H9 (cell line): ENCODE measurements around the gene RBM19. TPM values are rescaled to one million over a fixed set of nuclear protein-coding genes. Genes with fewer than 3 reads are reported as not detected.

ENCODE experiments used
- DNase-seq: peaks from one replicate; pipeline ENCODE4 v3.0.0-alpha.2; 2017
- H2AFZ ChIP-seq: one replicate; pipeline ENCODE4 v1.6.1; 2013; ENCODE audit warnings: mild to moderate bottlenecking, low read length, control low read depth, moderate library complexity
- H2AK5ac ChIP-seq: 2 replicates; pipeline ENCODE4 v1.6.1; 2013; ENCODE audit warnings: low read length, control low read depth, mixed read lengths; ENCODE audit not compliant: insufficient read length
- H2BK120ac ChIP-seq: one replicate; pipeline ENCODE4 v1.6.1; 2013; ENCODE audit warnings: low read depth, mild to moderate bottlenecking, low read length, control low read depth, inconsistent platforms; ENCODE audit not compliant: poor library complexity, severe bottlenecking
- H2BK12ac ChIP-seq: 2 replicates; pipeline ENCODE4 v1.6.1; 2013; ENCODE audit warnings: low read length, control low read depth, mixed read lengths, low read depth; ENCODE audit not compliant: insufficient read length
- H2BK15ac ChIP-seq: 2 replicates; pipeline ENCODE4 v1.6.1; 2013; ENCODE audit warnings: low read depth, low read length, control low read depth
- H2BK20ac ChIP-seq: one replicate; pipeline ENCODE4 v1.6.1; 2013; ENCODE audit warnings: low read depth, mild to moderate bottlenecking, low read length, control low read depth, inconsistent platforms; ENCODE audit not compliant: poor library complexity, severe bottlenecking
- H2BK5ac ChIP-seq: 2 replicates; pipeline ENCODE4 v1.6.1; 2013; ENCODE audit warnings: low read length, control low read depth, mixed read lengths; ENCODE audit not compliant: insufficient read length
- H3K14ac ChIP-seq: 2 replicates; pipeline ENCODE4 v1.6.1; 2013; ENCODE audit warnings: low read length, control low read depth; ENCODE audit not compliant: insufficient read depth
- H3K18ac ChIP-seq: 2 replicates; pipeline ENCODE4 v1.6.1; 2013; ENCODE audit warnings: low read depth, mild to moderate bottlenecking, mixed read lengths, low read length, control low read depth; ENCODE audit not compliant: insufficient read length
- H3K23ac ChIP-seq: 2 replicates; pipeline ENCODE4 v1.6.1; 2013; ENCODE audit warnings: low read length, control low read depth, mixed read lengths, low read depth; ENCODE audit not compliant: insufficient read length
- H3K23me2 ChIP-seq: 2 replicates; pipeline ENCODE4 v1.6.1; 2013; ENCODE audit warnings: low read depth, mild to moderate bottlenecking, mixed read lengths, low read length, control low read depth; ENCODE audit not compliant: insufficient read length, poor library complexity, severe bottlenecking
- H3K27ac ChIP-seq: 2 replicates; pipeline ENCODE4 v1.5.1; 2013; ENCODE audit warnings: low read length, control low read depth, mixed read lengths, low read depth; ENCODE audit not compliant: insufficient read length
- H3K27me3 ChIP-seq: 2 replicates; pipeline ENCODE4 v1.6.1; 2013; ENCODE audit warnings: low read length, control low read depth, inconsistent platforms; ENCODE audit not compliant: insufficient read depth
- H3K4ac ChIP-seq: 2 replicates; pipeline ENCODE4 v1.6.1; 2013; ENCODE audit warnings: low read depth, mild to moderate bottlenecking, control low read depth, inconsistent platforms, low read length, moderate library complexity
- H3K4me1 ChIP-seq: 2 replicates; pipeline ENCODE4 v1.6.1; 2013; ENCODE audit warnings: low read length, control low read depth, inconsistent platforms; ENCODE audit not compliant: insufficient read depth
- H3K4me2 ChIP-seq: 2 replicates; pipeline ENCODE4 v1.6.1; 2013; ENCODE audit warnings: low read length, control low read depth, mixed read lengths; ENCODE audit not compliant: insufficient read length, insufficient read depth
- H3K56ac ChIP-seq: 2 replicates; pipeline ENCODE4 v1.6.1; 2013; ENCODE audit warnings: low read depth, mild to moderate bottlenecking, mixed read lengths, low read length, control low read depth; ENCODE audit not compliant: insufficient read length
- H3K79me1 ChIP-seq: 2 replicates; pipeline ENCODE4 v1.6.1; 2013; ENCODE audit warnings: low read depth, mild to moderate bottlenecking, moderate library complexity, low read length, control low read depth, inconsistent platforms; ENCODE audit not compliant: insufficient read depth, poor library complexity, severe bottlenecking
- H3K79me2 ChIP-seq: 2 replicates; pipeline ENCODE4 v1.6.1; 2013; ENCODE audit warnings: low read length, control low read depth, inconsistent platforms; ENCODE audit not compliant: insufficient read depth
- H3K9ac ChIP-seq: 2 replicates; pipeline ENCODE4 v1.6.1; 2013; ENCODE audit warnings: low read length, control low read depth, mixed read lengths; ENCODE audit not compliant: insufficient read length; ENCODE audit errors: extremely low read depth
- H3K9me3 ChIP-seq: one replicate; pipeline ENCODE4 v1.6.1; 2013; ENCODE audit warnings: low read depth, low read length, inconsistent platforms; ENCODE audit not compliant: control insufficient read depth
- H3T11ph ChIP-seq: one replicate; pipeline ENCODE4 v1.6.1; 2013; ENCODE audit warnings: mild to moderate bottlenecking, low read length, control low read depth, inconsistent platforms
- H4K20me1 ChIP-seq: one replicate; pipeline ENCODE4 v1.6.1; 2013; ENCODE audit not compliant: control insufficient read depth, insufficient read length, insufficient read depth
- H4K5ac ChIP-seq: 2 replicates; pipeline ENCODE4 v1.6.1; 2013; ENCODE audit warnings: low read depth, mild to moderate bottlenecking, mixed read lengths, low read length, control low read depth; ENCODE audit not compliant: insufficient read length
- H4K8ac ChIP-seq: replicated peaks from 2 replicates; pipeline ENCODE4 v1.6.1; 2013; ENCODE audit warnings: low read length, control low read depth, mixed read lengths, low read depth; ENCODE audit not compliant: insufficient read length
- H4K91ac ChIP-seq: 2 replicates; pipeline ENCODE4 v1.6.1; 2013; ENCODE audit warnings: low read depth, mild to moderate bottlenecking, moderate library complexity, mixed read lengths, low read length, control low read depth; ENCODE audit not compliant: insufficient read length
- H3K27ac Mint-ChIP-seq, 3 experiments: 2 replicates in 2 of 3; 3 replicates in 1 of 3; pipeline ENCODE4 v1.8.0; 2020 to 2021; ENCODE audit warnings: mixed read lengths in 3 of 3, mild to moderate bottlenecking in 1 of 3, moderate library complexity in 1 of 3
- H3K27me3 Mint-ChIP-seq: 2 replicates; pipeline ENCODE4 v1.8.0; 2021; ENCODE audit warnings: low read depth, mild to moderate bottlenecking, moderate library complexity, mixed read lengths
- H3K36me3 Mint-ChIP-seq, 3 experiments: 2 replicates in 2 of 3; 3 replicates in 1 of 3; pipeline ENCODE4 v1.8.0; 2020 to 2021; ENCODE audit warnings: low read depth in 3 of 3, mixed read lengths in 3 of 3; ENCODE audit not compliant: insufficient read depth in 1 of 3
- H3K4me1 Mint-ChIP-seq, 2 experiments: 2 replicates each; pipeline ENCODE4 v1.8.0; 2020; ENCODE audit warnings: mixed read lengths in 2 of 2
- H3K4me3 Mint-ChIP-seq, 2 experiments: 2 replicates in 1 of 2; 3 replicates in 1 of 2; pipeline ENCODE4 v1.8.0; 2020 to 2021; ENCODE audit warnings: mild to moderate bottlenecking in 2 of 2, mixed read lengths in 2 of 2, moderate library complexity in 1 of 2
- H3K9me3 Mint-ChIP-seq, 2 experiments: 2 replicates in 1 of 2; 3 replicates in 1 of 2; pipeline ENCODE4 v1.8.0; 2020; ENCODE audit warnings: mild to moderate bottlenecking in 2 of 2, mixed read lengths in 2 of 2, moderate library complexity in 1 of 2
- CTCF ChIP-seq: fragments of 200-600 bp; sonication (generic); conservative IDR thresholded peaks from 3 replicates; pipeline ENCODE4 v1.8.0; 2021; ENCODE audit warnings: antibody characterized with exemption, mild to moderate bottlenecking
- WGBS: extraction: QIAGEN DNeasy Blood & Tissue Kit; methylation state at CpG from one replicate; pipeline ENCODE4 v1.1.7; 2013; ENCODE audit warnings: missing lambda C conversion rate, low lambda C conversion rate, mixed read lengths; ENCODE audit not compliant: insufficient read length; ENCODE audit errors: extremely low coverage; 5-methylcytosine and 5-hydroxymethylcytosine counted together
- total RNA-seq: library from RNA; stranded (reverse); gene quantifications from 2 replicates; pipeline ENCODE4 v1.2.1, GENCODE V29; 2021

Gene RBM19
- total RNA-seq, 1 experiment from 2014 or later = 32.2 TPM

GRCh38 chr12:113988976-113989375 is 22.9 kb upstream of the RBM19 start:
- Histone ChIP-seq H2BK5ac (no peak overlapping the region), H2BK15ac (no peak overlapping the region), H3K23me2 (no peaks in the 10 kb centered on the region), H3K79me2 (no peaks in the 10 kb centered on the region), H4K20me1 (no peaks in the 10 kb centered on the region), H3K4me2 (no peak overlapping the region), H3K9me3 (no peaks in the 10 kb centered on the region), H2BK120ac (no peak overlapping the region), H2BK20ac (no peak overlapping the region), H3K4me1 (no peaks in the 10 kb centered on the region), H3K4ac (no peak overlapping the region), H3T11ph (no peak overlapping the region), H3K27me3 (no peaks in the 10 kb centered on the region), H3K18ac (no peak overlapping the region), H3K14ac (no peak overlapping the region), H3K9ac (no peak overlapping the region), H3K23ac (no peak overlapping the region), H4K8ac (no peak overlapping the region), H3K79me1 (no peaks in the 10 kb centered on the region), H2AK5ac (no peak overlapping the region), H3K27ac (no peak overlapping the region), H3K56ac (no peak overlapping the region), H4K5ac (no peak overlapping the region), H2BK12ac (no peak overlapping the region), H4K91ac (no peak overlapping the region), H2AFZ (no peak overlapping the region)
- Mint-ChIP-seq H3K27me3 (peaks cover 63% of the 10 kb centered on the region), H3K36me3 (no peaks in the 10 kb centered on the region), H3K9me3 (no peaks in the 10 kb centered on the region), H3K4me1 (peaks cover 3% of the 10 kb centered on the region in 2 experiments; a peak in 3 of 4 replicates), H3K4me3 (no peak overlapping the region), H3K27ac (no peak overlapping the region)
- TF ChIP-seq CTCF = no peak
- WGBS = no CpG with 5 or more reads among the region's 4 CpGs
- no peak for DNase-seq
